ENCODE data around the gene DPEP2. TPM values are rescaled to one million over a fixed set of nuclear protein-coding genes. Genes with fewer than 3 reads are reported as not detected.
A peak's percentile ranks its signal among the peaks of the same experiment; 100 is the strongest.

DPEP2 gene
- total and polyA plus RNA-seq, 2 of the 13 experiments (the other 11 are each of a cell fraction or from before 2014, with no cell fraction given), result 0.18 TPM; not detected in 1

DNA sequence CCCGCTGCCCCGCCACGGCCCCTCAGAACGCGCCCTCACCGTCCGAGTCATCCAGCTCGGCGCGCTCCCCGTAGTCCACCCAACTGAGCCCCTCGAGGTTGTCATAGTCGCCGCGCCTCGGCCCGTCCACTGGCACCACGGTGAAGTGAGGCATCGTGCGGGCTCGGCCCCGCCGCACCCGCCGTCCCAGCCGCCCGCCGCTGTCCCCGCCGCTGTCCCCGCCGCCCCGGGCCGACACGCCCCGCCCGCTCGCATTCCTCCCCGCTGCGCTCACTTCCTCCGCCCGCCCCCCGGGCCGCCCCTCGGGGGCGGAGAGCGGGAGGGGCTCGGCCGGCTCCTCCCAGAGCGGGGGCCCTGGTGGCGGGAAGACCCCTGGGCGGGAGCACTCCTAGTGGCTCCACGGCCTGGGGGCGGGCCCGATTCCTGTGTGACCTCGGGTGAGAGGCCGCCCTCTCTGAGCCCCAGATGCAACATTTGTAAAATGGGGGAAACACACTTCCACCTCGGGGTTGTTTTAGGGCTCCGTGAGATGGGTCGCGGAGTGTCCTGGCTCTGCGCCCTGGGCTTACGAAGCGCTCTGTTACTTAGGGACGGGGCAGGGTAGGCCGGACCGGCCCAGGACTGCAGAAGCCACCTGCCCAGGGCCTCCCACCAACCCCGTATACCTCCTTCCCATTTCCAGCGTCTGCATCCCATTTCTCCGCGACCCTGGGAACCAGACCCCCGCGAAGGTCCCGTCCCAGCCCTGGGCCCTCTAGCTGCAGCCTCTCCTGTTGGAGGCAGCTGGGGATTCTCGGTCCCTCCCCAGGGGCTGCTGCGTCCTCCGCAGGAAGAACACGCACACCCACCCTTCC lies 30.7 kb downstream of the DPEP2 start, which contains the start of gene SLC12A4 (continued):
- TF ChIP-seq TSC22D2 (CRISPR knock-in tag; IDR thresholded peaks at IDR 0.05; ENCODE audit: borderline replicate concordance) (0 out of 2 replicates have a peak, but pooled peaks have one; percentile 65), SRF (IDR thresholded peaks at IDR 0.05; ENCODE audit: low read depth, low read length) (no peak), AKAP8 (CRISPR knock-in tag; IDR thresholded peaks at IDR 0.05) (peak; percentile 42; the same call in 1 of the 2 replicates), TEAD2 (CRISPR knock-in tag; IDR thresholded peaks at IDR 0.05) (no peak), HDAC2 (CRISPR knock-in tag; IDR thresholded peaks at IDR 0.05) (peak; percentile 94), RFX5 (IDR thresholded peaks at IDR 0.05; ENCODE audit: low read depth, low read length) (no peak), HNRNPK (IDR thresholded peaks at IDR 0.05; ENCODE audit: low read depth, low read length, poor library complexity, severe bottlenecking) (no peak), ZBTB21 (CRISPR knock-in tag; IDR thresholded peaks at IDR 0.05) (no peak; the same call in 1 of the 2 replicates), ZNF737 (CRISPR knock-in tag; IDR thresholded peaks at IDR 0.05; ENCODE audit: borderline replicate concordance) (no peak), SNAPC2 (CRISPR knock-in tag; IDR thresholded peaks at IDR 0.05) (peak; percentile 57), GATAD1 (CRISPR knock-in tag; IDR thresholded peaks at IDR 0.05) (peak; percentile 71), GFI1 (CRISPR knock-in tag; IDR thresholded peaks at IDR 0.05; ENCODE audit: borderline replicate concordance) (no peak; the same call in 1 of the 2 replicates), ZNF451 (CRISPR knock-in tag; IDR thresholded peaks at IDR 0.05) (peak; percentile 90), FOXA3 (CRISPR knock-in tag; IDR thresholded peaks at IDR 0.05) (no peak), ZNF343 (CRISPR knock-in tag; IDR thresholded peaks at IDR 0.05) (no peak), HNRNPLL (IDR thresholded peaks at IDR 0.05; ENCODE audit: low read depth, low read length, poor library complexity, severe bottlenecking) (peak; percentile 70)
- TF ChIP-seq, protein P1, sequence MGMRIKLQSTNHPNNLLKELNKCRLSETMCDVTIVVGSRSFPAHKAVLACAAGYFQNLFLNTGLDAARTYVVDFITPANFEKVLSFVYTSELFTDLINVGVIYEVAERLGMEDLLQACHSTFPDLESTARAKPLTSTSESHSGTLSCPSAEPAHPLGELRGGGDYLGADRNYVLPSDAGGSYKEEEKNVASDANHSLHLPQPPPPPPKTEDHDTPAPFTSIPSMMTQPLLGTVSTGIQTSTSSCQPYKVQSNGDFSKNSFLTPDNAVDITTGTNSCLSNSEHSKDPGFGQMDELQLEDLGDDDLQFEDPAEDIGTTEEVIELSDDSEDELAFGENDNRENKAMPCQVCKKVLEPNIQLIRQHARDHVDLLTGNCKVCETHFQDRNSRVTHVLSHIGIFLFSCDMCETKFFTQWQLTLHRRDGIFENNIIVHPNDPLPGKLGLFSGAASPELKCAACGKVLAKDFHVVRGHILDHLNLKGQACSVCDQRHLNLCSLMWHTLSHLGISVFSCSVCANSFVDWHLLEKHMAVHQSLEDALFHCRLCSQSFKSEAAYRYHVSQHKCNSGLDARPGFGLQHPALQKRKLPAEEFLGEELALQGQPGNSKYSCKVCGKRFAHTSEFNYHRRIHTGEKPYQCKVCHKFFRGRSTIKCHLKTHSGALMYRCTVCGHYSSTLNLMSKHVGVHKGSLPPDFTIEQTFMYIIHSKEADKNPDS (CRISPR knock-in tag; IDR thresholded peaks at IDR 0.05), result no peak
- TF ChIP-seq, protein P2, sequence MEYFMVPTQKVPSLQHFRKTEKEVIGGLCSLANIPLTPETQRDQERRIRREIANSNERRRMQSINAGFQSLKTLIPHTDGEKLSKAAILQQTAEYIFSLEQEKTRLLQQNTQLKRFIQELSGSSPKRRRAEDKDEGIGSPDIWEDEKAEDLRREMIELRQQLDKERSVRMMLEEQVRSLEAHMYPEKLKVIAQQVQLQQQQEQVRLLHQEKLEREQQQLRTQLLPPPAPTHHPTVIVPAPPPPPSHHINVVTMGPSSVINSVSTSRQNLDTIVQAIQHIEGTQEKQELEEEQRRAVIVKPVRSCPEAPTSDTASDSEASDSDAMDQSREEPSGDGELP (IDR thresholded peaks at IDR 0.05; ENCODE audit: borderline replicate concordance, low read depth), result peak; percentile 53; the same call in 1 of the 2 replicates
- TF ChIP-seq, protein P3, sequence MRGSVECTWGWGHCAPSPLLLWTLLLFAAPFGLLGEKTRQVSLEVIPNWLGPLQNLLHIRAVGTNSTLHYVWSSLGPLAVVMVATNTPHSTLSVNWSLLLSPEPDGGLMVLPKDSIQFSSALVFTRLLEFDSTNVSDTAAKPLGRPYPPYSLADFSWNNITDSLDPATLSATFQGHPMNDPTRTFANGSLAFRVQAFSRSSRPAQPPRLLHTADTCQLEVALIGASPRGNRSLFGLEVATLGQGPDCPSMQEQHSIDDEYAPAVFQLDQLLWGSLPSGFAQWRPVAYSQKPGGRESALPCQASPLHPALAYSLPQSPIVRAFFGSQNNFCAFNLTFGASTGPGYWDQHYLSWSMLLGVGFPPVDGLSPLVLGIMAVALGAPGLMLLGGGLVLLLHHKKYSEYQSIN (CRISPR knock-in tag; IDR thresholded peaks at IDR 0.05; ENCODE audit: borderline replicate concordance), result no peak
- TF ChIP-seq, protein P4, sequence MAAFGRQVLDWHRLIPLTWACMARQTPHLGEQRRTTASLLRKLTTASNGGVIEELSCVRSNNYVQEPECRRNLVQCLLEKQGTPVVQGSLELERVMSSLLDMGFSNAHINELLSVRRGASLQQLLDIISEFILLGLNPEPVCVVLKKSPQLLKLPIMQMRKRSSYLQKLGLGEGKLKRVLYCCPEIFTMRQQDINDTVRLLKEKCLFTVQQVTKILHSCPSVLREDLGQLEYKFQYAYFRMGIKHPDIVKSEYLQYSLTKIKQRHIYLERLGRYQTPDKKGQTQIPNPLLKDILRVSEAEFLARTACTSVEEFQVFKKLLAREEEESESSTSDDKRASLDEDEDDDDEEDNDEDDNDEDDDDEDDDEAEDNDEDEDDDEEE (CRISPR knock-in tag; IDR thresholded peaks at IDR 0.05), result no peak
- TF ChIP-seq, protein P5, sequence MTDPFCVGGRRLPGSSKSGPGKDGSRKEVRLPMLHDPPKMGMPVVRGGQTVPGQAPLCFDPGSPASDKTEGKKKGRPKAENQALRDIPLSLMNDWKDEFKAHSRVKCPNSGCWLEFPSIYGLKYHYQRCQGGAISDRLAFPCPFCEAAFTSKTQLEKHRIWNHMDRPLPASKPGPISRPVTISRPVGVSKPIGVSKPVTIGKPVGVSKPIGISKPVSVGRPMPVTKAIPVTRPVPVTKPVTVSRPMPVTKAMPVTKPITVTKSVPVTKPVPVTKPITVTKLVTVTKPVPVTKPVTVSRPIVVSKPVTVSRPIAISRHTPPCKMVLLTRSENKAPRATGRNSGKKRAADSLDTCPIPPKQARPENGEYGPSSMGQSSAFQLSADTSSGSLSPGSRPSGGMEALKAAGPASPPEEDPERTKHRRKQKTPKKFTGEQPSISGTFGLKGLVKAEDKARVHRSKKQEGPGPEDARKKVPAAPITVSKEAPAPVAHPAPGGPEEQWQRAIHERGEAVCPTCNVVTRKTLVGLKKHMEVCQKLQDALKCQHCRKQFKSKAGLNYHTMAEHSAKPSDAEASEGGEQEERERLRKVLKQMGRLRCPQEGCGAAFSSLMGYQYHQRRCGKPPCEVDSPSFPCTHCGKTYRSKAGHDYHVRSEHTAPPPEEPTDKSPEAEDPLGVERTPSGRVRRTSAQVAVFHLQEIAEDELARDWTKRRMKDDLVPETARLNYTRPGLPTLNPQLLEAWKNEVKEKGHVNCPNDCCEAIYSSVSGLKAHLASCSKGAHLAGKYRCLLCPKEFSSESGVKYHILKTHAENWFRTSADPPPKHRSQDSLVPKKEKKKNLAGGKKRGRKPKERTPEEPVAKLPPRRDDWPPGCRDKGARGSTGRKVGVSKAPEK (CRISPR knock-in tag; IDR thresholded peaks at IDR 0.05; ENCODE audit: borderline replicate concordance), result no peak

All from HepG2 (cell line).